ENCODE results near the gene SBK3.
"Not testable (repeated sequence)": the region's sequence is repeated elsewhere in the genome, so short reads cannot be mapped to it uniquely, and the experiment has no call there.

The SBK3 gene

DNA sequence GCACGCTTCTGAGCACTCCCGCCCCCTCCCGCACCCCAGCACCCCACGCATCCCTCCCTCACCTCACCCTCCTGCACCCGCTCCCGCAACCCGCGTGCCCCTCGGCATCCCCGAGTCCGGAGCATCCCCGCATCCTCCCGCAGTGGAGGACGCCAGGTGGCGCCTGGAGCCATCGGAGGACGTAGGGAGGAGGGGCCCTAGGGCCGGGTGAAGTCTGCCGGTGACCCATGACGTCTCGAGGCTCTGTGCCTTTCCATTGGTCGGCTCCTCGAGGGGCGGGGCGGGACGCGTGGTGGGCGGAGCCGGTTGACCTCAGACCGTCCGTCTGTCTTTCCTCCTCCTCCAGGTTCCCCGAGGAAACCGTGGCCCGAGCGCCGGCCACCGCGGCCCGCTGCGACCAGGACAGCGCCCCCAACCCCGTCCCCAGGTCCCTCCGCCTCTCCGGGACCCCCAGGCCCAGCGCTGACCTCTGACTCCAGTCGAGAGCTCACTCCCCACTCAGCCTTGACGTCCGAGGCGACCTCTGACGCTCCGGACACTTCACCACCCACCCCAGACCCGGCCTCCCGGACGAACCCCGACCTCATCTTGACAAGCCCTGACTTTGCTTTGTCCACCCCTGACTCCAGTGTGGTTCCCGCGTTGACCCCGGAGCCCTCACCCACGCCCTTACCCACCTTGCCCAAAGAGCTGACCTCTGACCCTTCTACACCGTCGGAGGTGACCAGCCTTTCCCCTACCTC is 28.3 kb downstream of the SBK3 start:
- peak; percentile 88 for DNase-seq (ENCODE audit: low read depth)

DNA sequence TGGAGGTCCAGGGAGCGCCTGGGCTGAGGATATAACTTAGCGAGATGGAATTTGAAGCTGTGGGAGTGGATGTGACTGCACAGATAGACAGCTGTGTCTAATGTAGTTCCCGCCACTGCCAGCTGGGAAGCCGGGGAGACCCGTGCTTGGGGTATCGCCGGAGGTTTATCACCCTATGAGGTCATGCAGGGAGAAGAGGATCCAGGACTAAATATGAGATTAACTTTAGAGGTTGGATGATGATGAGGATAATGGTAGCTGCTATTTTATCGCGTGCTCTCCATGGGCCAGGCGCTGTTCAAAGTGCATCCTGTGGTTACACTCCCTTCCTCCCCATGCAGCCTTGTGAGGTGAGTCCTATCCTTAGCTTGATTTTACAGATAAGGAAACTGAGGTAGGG is 37.2 kb downstream of the SBK3 start:
- DNase-seq (ENCODE audit: low read depth) = no peak

DNA sequence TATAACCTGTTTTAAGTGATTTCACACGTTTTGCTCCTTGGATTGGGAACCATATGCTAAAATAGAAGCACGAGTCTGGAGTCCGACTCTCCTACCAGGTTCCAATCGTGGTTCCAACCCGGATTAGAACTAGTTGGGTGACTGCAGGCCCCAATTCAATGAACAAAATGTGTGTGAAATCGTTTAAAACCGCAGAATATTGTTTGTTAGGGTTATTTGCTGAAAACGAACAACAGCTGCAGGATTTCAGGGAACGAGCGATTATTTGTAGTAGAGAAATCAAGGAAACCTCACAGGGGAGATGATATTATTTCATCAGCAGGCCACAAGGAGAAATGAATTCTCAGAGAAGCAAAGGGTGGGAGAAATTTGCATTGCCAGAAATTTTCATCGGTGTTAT is 40.4 kb downstream of the SBK3 start:
- no peak for DNase-seq (ENCODE audit: low read depth)

GRCh38 chr19:55504252-55504603 is 41.1 kb downstream of the SBK3 start:
- DNase-seq (ENCODE audit: low read depth) = no peak

GRCh38 chr19:55503502-55504251 is 41.7 kb downstream of the SBK3 start:
- peak; percentile 85 for DNase-seq (ENCODE audit: low read depth)

DNA sequence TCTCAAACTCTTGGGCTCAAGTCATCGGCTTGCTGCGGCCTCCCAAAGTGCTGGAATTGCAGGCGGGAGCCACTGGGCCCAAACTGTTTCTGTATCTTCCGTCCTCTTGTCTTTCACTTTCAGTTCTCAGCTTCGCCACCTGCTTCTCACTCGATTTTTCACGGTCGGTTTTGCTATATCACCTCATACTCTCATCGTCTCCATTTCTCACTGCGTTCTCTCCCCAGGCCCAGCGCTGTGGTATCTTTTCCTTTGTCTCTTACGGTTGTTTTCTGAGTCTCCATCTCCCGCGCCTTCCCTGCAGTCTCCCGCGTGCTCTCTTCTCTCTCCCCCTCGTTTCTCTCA is 42.2 kb downstream of the SBK3 start:
- no peak for DNase-seq (ENCODE audit: low read depth)

DNA sequence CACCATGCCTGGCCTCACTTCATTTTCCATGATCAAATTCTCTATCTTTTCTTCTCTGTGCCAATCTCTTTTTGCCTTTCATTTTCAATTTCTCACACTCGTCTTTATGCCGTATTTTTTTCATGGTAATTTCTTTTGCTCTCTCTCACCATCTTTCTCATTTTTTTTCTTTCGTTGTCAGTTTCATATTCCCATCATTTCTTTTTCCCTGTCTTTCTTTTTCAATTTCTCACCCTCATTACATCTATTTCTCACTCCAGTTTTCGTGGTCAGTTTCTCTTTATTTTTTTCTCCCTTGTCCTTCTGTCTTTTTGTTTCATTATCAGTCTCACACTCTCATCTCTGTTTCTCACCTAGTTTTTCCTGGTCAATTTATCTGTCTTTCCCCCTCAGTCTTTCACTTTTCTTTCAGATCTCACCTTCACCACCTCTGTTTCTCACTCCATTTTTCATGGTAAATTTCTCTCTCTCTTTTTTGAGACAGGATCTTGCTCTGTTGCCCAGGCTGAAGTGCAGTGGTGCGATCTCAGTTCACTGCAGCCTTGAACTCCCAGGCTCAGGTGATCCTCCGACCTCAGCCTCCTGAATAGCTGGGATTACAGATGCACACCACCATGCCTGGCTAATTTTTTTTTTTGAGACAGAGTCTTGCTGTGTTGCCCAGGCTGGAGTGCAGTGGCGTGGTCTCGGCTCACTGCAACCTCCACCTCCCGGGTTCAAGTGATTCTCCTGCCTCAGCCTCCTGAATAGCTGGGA is 43.0 kb downstream of the SBK3 start:
- DNase-seq (ENCODE audit: low read depth) = no peak

DNA sequence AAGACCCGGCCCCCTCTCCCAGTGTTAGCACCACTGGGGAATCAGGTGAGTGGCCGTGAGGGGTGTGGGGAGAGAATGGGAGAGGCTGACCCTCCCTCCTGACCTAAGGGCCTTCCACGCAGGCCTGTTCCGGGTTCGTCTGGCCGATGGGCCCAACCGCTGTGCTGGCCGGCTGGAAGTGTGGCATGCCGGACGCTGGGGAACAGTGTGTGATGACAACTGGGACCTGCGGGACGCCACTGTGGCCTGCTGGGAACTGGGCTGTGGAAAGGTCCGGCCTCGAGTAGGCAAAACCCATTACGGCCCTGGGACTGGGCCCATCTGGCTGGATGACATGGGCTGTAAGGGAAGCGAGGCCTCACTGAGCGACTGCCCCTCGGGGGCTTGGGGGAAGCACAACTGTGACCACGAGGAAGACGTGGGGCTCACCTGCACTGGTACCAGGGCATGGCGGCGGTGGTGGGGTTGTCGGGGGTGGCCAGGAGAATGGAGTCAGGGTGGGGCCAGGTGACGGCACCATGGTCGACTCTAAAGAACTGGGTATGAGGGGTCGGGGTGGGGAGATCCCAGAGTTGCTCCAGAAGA is 44.9 kb downstream of the SBK3 start:
- no peak for DNase-seq (ENCODE audit: low read depth)

GRCh38 chr19:55498246-55498840 is 47.0 kb downstream of the SBK3 start:
- DNase-seq (ENCODE audit: low read depth) = no peak

- no peak for DNase-seq (ENCODE audit: low read depth)
These were observed 47.6 kb downstream of the SBK3 start for GRCh38 chr19:55497763-55498162.

- DNase-seq (ENCODE audit: low read depth) = not testable (repeated sequence)
These were observed 48.5 kb downstream of the SBK3 start for GRCh38 chr19:55496820-55497219.

GRCh38 chr19:55495646-55496349 is 49.5 kb downstream of the SBK3 start:
- no peak for DNase-seq (ENCODE audit: low read depth)

GRCh38 chr19:55494172-55494761 is 51.1 kb downstream of the SBK3 start:
- peak; percentile 71 for DNase-seq (ENCODE audit: low read depth)

- no peak for DNase-seq (ENCODE audit: low read depth)
These were observed 51.6 kb downstream of the SBK3 start for GRCh38 chr19:55493645-55494171.

GRCh38 chr19:55493052-55493644 is 52.2 kb downstream of the SBK3 start:
- no peak for DNase-seq (ENCODE audit: low read depth)

DNA sequence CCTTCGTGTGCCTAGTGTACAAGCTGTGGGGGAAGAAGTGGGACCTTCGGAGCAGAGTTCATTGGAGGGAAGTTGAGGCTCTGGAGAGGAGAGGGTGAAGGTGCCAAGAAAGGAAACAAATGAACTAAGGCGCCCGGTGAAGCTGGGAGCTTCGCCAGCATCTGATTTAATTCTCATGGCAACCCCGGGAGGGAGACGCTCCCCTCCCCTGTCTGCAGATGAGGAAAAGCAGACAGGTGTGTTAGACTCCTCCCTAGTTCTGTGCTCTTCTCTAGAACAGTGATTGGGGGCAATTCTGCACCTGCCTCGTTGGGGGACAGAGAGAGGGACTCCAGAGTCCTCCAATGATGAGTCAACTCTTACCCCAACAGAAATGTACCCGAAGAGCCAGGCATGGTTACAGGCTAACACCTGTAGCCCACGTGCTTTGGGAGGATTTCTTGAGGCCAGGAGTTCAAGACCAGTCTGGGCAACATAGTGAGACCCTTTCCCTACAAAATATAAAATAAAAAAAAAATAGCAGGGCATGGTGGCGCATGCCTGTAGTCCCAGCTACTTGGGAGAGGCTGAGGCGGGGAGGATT is 52.9 kb downstream of the SBK3 start:
- no peak for DNase-seq (ENCODE audit: low read depth)

- DNase-seq (ENCODE audit: low read depth) = no peak
These were observed 53.6 kb downstream of the SBK3 start for GRCh38 chr19:55491546-55492360.

Data from CMK (cell line).